ENCODE data around the gene SERINC5. TPM values are rescaled to one million over a fixed set of nuclear protein-coding genes. Genes with fewer than 3 reads are reported as not detected.

The SERINC5 gene
- total RNA-seq, 2 experiments from 2014 or later, result 115 to 123 TPM

DNA sequence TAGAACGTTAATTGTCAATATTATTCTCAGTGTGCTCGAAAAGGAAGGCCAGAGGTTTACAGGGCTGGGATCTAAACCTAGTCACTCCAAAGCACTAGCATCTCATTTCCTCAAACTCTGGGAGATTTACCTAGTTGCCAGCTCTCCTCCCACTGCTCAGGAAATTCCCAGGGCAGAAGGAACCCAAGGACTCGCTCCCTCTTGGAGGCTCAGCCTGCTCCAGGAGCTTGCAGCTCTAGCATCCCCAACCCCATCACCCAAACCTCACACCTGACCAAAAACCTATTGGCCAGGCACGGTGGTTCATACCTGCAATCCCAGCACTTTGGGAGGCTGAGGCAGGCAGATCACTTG lies 26.0 kb downstream of the SERINC5 start:
- peaks cover 75% of the 10 kb centered on the region for H3K4me1 ChIP-seq (ENCODE audit: insufficient read depth, low read length)
- H3K4me3 Mint-ChIP-seq, result peak overlapping the region; percentile 47
- ChIA-PET POLR2A (interaction anchor here (1.3 to 1.5 kb wide), 2 partner anchors 9 to 11 kb away, joined by 4 to 5 read pairs; no protein-coding TSS in a partner anchor), CTCF (no interaction called here)
- no peak for TF ChIP-seq CTCF (IDR thresholded peaks at IDR 0.05)
- H3K36me3 ChIP-seq (ENCODE audit: insufficient read depth, low read length), result peaks cover 8% of the 10 kb centered on the region
- peak overlapping the region; percentile 91 for H3K27ac Mint-ChIP-seq
- H3K27ac ChIP-seq (ENCODE audit: low read depth in 1 of 2, low read length in 2 of 2), result no peak overlapping the region
- no peaks in the 10 kb centered on the region for H3K27me3 Mint-ChIP-seq
- H3K9me3 Mint-ChIP-seq, result no peaks in the 10 kb centered on the region
- no peaks in the 10 kb centered on the region for H3K27me3 ChIP-seq (ENCODE audit: control insufficient read depth in 1 of 2, insufficient read depth in 2 of 2, low read length in 2 of 2)
- peaks cover 84% of the 10 kb centered on the region for H3K4me1 Mint-ChIP-seq (ENCODE audit: low read depth)
- ATAC-seq (ENCODE audit: poor library complexity) (no peak), DNase-seq (no peak)
- intact Hi-C loops (cut with DNase I, micrococcal nuclease), result no loop called here
- peaks cover 52% of the 10 kb centered on the region for H3K36me3 Mint-ChIP-seq (ENCODE audit: low read depth)
- no peaks in the 10 kb centered on the region for H3K9me3 ChIP-seq (ENCODE audit: control insufficient read depth in 1 of 2, insufficient read depth in 1 of 2, low read length in 2 of 2)
- H3K4me3 ChIP-seq (ENCODE audit: low read length), result no peak overlapping the region

DNA sequence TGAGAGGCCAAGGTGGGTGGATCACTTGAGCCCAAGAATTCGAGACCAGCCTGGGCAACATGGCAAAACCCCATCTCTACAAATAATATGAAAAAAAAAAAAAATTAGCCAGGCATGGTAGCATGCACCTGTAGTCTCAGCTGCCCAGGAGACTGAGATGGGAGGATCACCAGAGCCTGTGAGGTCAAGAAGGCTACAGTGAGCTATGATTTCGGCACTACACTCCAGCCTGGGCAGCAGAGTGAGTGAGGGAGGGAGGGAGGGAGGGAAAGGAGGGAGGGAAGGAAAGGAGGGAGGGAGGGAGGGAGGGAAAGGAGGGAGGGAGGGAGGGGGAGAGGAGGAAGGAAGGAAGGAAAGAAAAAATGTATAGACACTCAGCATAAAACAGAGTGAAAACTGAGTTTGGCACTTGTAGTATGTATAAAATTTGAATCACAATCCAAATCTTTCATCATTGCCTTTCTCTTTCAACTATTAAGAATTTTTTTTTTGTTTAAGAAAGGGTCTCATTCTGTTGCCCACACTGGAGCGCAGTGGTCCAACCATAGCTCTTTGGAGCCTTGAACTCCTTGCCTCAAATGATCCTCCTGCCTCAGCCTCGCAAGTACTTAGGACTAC lies 27.8 kb downstream of the SERINC5 start:
- ChIA-PET CTCF (no interaction called here), POLR2A (interaction anchor here (1.4 kb wide), 1 partner anchor 9 kb away, joined by 4 read pairs; no protein-coding TSS in a partner anchor)
- Histone ChIP-seq H3K9me3 (ENCODE audit: control insufficient read depth in 1 of 2, insufficient read depth in 1 of 2, low read length in 2 of 2) (no peaks in the 10 kb centered on the region), H3K27me3 (ENCODE audit: control insufficient read depth in 1 of 2, insufficient read depth in 2 of 2, low read length in 2 of 2) (no peaks in the 10 kb centered on the region), H3K27ac (ENCODE audit: low read depth in 1 of 2, low read length in 2 of 2) (no peak overlapping the region), H3K36me3 (ENCODE audit: insufficient read depth, low read length) (peaks cover 11% of the 10 kb centered on the region), H3K4me1 (ENCODE audit: insufficient read depth, low read length) (peaks cover 80% of the 10 kb centered on the region), H3K4me3 (ENCODE audit: low read length) (no peak overlapping the region)
- Mint-ChIP-seq H3K36me3 (ENCODE audit: low read depth) (peaks cover 44% of the 10 kb centered on the region), H3K4me3 (peak overlapping the region; percentile 13), H3K4me1 (ENCODE audit: low read depth) (peaks cover 73% of the 10 kb centered on the region), H3K27me3 (no peaks in the 10 kb centered on the region), H3K9me3 (no peaks in the 10 kb centered on the region), H3K27ac (peak overlapping the region; percentile 91)
- intact Hi-C loops (cut with DNase I, micrococcal nuclease), result loop anchor here in 1 of 2 experiments (2.0 kb wide), 1 partner anchor 17 kb away; no protein-coding TSS in a partner anchor
- no peak for TF ChIP-seq CTCF (IDR thresholded peaks at IDR 0.05)
- DNase-seq, result no peak
- ATAC-seq (ENCODE audit: poor library complexity), result no peak

DNA sequence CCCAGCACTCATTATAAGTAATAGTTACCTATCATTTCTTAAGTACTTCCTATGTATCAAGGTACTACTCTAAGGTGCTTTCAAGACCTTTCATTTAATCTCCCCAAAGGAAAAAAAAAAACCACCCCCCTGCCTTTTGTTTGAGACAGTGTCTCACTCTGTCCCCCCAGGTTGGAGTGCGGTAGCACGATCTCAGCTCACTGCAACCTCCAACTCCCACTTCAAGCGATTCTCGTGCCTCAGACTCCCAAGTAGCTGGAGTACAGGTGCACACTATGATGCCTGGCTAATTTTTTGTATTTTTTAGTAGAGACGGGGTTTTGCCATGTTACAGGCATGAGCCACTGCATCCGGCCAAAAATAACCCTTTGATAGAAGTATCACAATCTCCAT lies 29.9 kb downstream of the SERINC5 start:
- no peak overlapping the region for H3K27ac ChIP-seq (ENCODE audit: low read depth in 1 of 2, low read length in 2 of 2)
- no peak for TF ChIP-seq CTCF (IDR thresholded peaks at IDR 0.05)
- POLR2A ChIA-PET, result no interaction called here
- peaks cover 72% of the 10 kb centered on the region for H3K4me1 ChIP-seq (ENCODE audit: insufficient read depth, low read length)
- H3K9me3 ChIP-seq (ENCODE audit: control insufficient read depth in 1 of 2, insufficient read depth in 1 of 2, low read length in 2 of 2), result no peaks in the 10 kb centered on the region
- Mint-ChIP-seq H3K36me3 (ENCODE audit: low read depth) (peaks cover 41% of the 10 kb centered on the region), H3K27me3 (no peaks in the 10 kb centered on the region), H3K4me1 (ENCODE audit: low read depth) (peaks cover 69% of the 10 kb centered on the region), H3K27ac (peak overlapping the region; percentile 91), H3K4me3 (peak overlapping the region; percentile 64), H3K9me3 (no peaks in the 10 kb centered on the region)
- intact Hi-C loops (cut with DNase I, micrococcal nuclease), result loop anchor here in 1 of 2 experiments (2.0 kb wide), 1 partner anchor 15 kb away; no protein-coding TSS in a partner anchor
- H3K27me3 ChIP-seq (ENCODE audit: control insufficient read depth in 1 of 2, insufficient read depth in 2 of 2, low read length in 2 of 2), result no peaks in the 10 kb centered on the region
- H3K36me3 ChIP-seq (ENCODE audit: insufficient read depth, low read length), result peaks cover 7% of the 10 kb centered on the region
- CTCF ChIA-PET, result no interaction called here
- DNase-seq (no peak), ATAC-seq (ENCODE audit: poor library complexity) (peak; percentile 51)
- H3K4me3 ChIP-seq (ENCODE audit: low read length), result no peak overlapping the region

Measured in CD4-positive, alpha-beta T cell (primary cell).